GM23338 (cell line): ENCODE data around the gene GJE1. TPM values are rescaled to one million over a fixed set of nuclear protein-coding genes. Genes with fewer than 3 reads are reported as not detected.

Source experiments
- ATAC-seq: fragments of 200-7000 bp; cut with Tn5 transposase; 3 replicates; pipeline ENCODE4 v1.9.1; 2020
- DNase-seq: peaks from one replicate; pipeline ENCODE4 v3.0.0-alpha.2; 2015; ENCODE audit warnings: low spot score
- H2AFZ ChIP-seq: fragments of 200-600 bp; sonication (generic); 2 replicates; pipeline ENCODE4 v1.8.0; 2016; ENCODE audit warnings: antibody characterized with exemption, mild to moderate bottlenecking, moderate library complexity
- H3F3A ChIP-seq: fragments of 200-600 bp; sonication (generic); replicated peaks from 2 replicates; pipeline ENCODE4 v1.8.0; 2017; ENCODE audit warnings: antibody characterized with exemption, mixed run types, low read depth
- H3K27ac ChIP-seq: fragments of 200-600 bp; sonication (generic); 2 replicates; pipeline ENCODE4 v1.6.1; 2016; ENCODE audit warnings: low read depth
- H3K27me3 ChIP-seq: fragments of 200-600 bp; sonication (generic); 2 replicates; pipeline ENCODE4 v1.8.0; 2016; ENCODE audit warnings: mild to moderate bottlenecking, mixed run types, moderate library complexity; ENCODE audit not compliant: insufficient read depth
- H3K36me3 ChIP-seq: fragments of 200-600 bp; sonication (generic); 2 replicates; pipeline ENCODE4 v1.8.0; 2016; ENCODE audit warnings: mild to moderate bottlenecking; ENCODE audit not compliant: insufficient read depth
- H3K4me1 ChIP-seq: fragments of 200-600 bp; sonication (generic); 2 replicates; pipeline ENCODE4 v1.8.0; 2016; ENCODE audit warnings: mild to moderate bottlenecking, moderate library complexity; ENCODE audit not compliant: insufficient read depth
- H3K4me2 ChIP-seq: fragments of 200-600 bp; sonication (generic); 2 replicates; pipeline ENCODE4 v1.7.1; 2017; ENCODE audit warnings: mixed run types
- H3K4me3 ChIP-seq: fragments of 200-600 bp; sonication (generic); 2 replicates; pipeline ENCODE4 v1.6.1; 2016; ENCODE audit warnings: mixed run types
- H3K79me2 ChIP-seq: fragments of 200-600 bp; sonication (generic); replicated peaks from 2 replicates; pipeline ENCODE4 v1.8.0; 2017; ENCODE audit warnings: mild to moderate bottlenecking; ENCODE audit not compliant: insufficient read depth
- H3K9me2 ChIP-seq: fragments of 200-600 bp; sonication (generic); 2 replicates; pipeline ENCODE4 v1.8.0; 2017; ENCODE audit not compliant: insufficient read depth
- H4K20me1 ChIP-seq: fragments of 200-600 bp; sonication (generic); replicated peaks from 2 replicates; pipeline ENCODE4 v1.8.0; 2017; ENCODE audit warnings: mild to moderate bottlenecking; ENCODE audit not compliant: insufficient read depth
- H3K27ac Mint-ChIP-seq: 2 replicates; pipeline ENCODE4 v1.8.0; 2020; ENCODE audit warnings: inconsistent platforms, mild to moderate bottlenecking, moderate library complexity, mixed read lengths
- H3K27me3 Mint-ChIP-seq: 3 replicates; pipeline ENCODE4 v1.8.0; 2022; ENCODE audit warnings: low read depth, mild to moderate bottlenecking, moderate library complexity, mixed read lengths, inconsistent platforms; ENCODE audit not compliant: insufficient read depth, poor library complexity
- H3K36me3 Mint-ChIP-seq: 3 replicates; pipeline ENCODE4 v1.8.0; 2021; ENCODE audit warnings: low read depth, mild to moderate bottlenecking, inconsistent platforms, moderate library complexity, mixed read lengths
- H3K4me1 Mint-ChIP-seq: 3 replicates; pipeline ENCODE4 v1.8.0; 2020; ENCODE audit warnings: mild to moderate bottlenecking, inconsistent platforms, mixed read lengths
- H3K4me3 Mint-ChIP-seq: 3 replicates; pipeline ENCODE4 v1.8.0; 2021; ENCODE audit warnings: moderate library complexity, mild to moderate bottlenecking, inconsistent platforms, mixed read lengths
- H3K9me3 Mint-ChIP-seq: 3 replicates; pipeline ENCODE4 v1.8.0; 2020; ENCODE audit warnings: moderate library complexity, mild to moderate bottlenecking, inconsistent platforms, mixed read lengths
- CREB1 ChIP-seq: fragments of 250-450 bp; sonication (Bioruptor Pico); IDR thresholded peaks from 2 replicates; pipeline ENCODE4 v1.5.0; 2020; ENCODE audit warnings: low read depth, mild to moderate bottlenecking, moderate library complexity
- EZH2 ChIP-seq: fragments of 200-600 bp; sonication (generic); IDR thresholded peaks from one replicate; pipeline ENCODE4 v1.8.0; 2017; ENCODE audit warnings: antibody characterized with exemption, mild to moderate bottlenecking, low read depth; ENCODE audit not compliant: unreplicated experiment
- EZH2phosphoT487 ChIP-seq: fragments of 200-600 bp; sonication (generic); IDR thresholded peaks from one replicate; pipeline ENCODE4 v1.8.1; 2018; ENCODE audit warnings: antibody characterized with exemption; ENCODE audit not compliant: unreplicated experiment
- JUNB ChIP-seq: IDR thresholded peaks from one replicate; pipeline ENCODE4 v1.6.1; 2016; ENCODE audit warnings: antibody characterized with exemption; ENCODE audit not compliant: unreplicated experiment
- NANOG ChIP-seq: IDR thresholded peaks from 2 replicates; pipeline ENCODE4 v1.6.1; 2016; ENCODE audit warnings: antibody characterized with exemption, borderline replicate concordance
- POLR2AphosphoS5 ChIP-seq: IDR thresholded peaks from 2 replicates; pipeline ENCODE4 v1.6.1; 2016; ENCODE audit warnings: antibody characterized with exemption, low read depth
- ZNF114 ChIP-seq: fragments of 250-450 bp; sonication (Bioruptor Pico); IDR thresholded peaks from 2 replicates; pipeline ENCODE4 v1.5.0; 2020; ENCODE audit warnings: mild to moderate bottlenecking, moderate library complexity
- ZNF331 ChIP-seq: fragments of 250-450 bp; sonication (Bioruptor Pico); IDR thresholded peaks from 2 replicates; pipeline ENCODE4 v1.5.0; 2020; ENCODE audit warnings: low read depth, mild to moderate bottlenecking, moderate library complexity
- polyA plus RNA-seq: library from polyadenylated mRNA; unstranded; fragments of >200 nt; fragmentation: Nextera tagmentation; extraction: Ambion mirVana; gene quantifications from 2 replicates; pipeline ENCODE4 v1.2.1, GENCODE V29; 2016
- total RNA-seq: library from RNA; depleted of rRNA; stranded (reverse); fragments of >200 nt; shearing (Covaris generic); gene quantifications from 2 replicates; pipeline ENCODE4 v1.2.3, GENCODE V29; 2014
- TF ChIP-seq, protein P1 (sequence below): fragments of 250-450 bp; sonication (Bioruptor Pico); IDR thresholded peaks from 2 replicates; pipeline ENCODE4 v1.5.0; 2020; ENCODE audit warnings: mild to moderate bottlenecking, moderate library complexity
- TF ChIP-seq, protein P2 (sequence below), 2 experiments: fragments of 200-600 bp in 1 of 2; sonication (generic) in 1 of 2; conservative IDR thresholded peaks; 2 replicates each; pipeline versions ENCODE4 v1.5.1 to v1.6.1; 2016 to 2017; ENCODE audit warnings: antibody characterized with exemption in 2 of 2, low read depth in 2 of 2, mild to moderate bottlenecking in 2 of 2, moderate library complexity in 1 of 2
- TF ChIP-seq, protein P3 (sequence below): IDR thresholded peaks from one replicate; pipeline ENCODE4 v1.6.1; 2018; ENCODE audit warnings: antibody characterized with exemption; ENCODE audit not compliant: unreplicated experiment
- TF ChIP-seq, protein P4 (sequence below): IDR thresholded peaks from 2 replicates; pipeline ENCODE4 v1.6.1; 2016; ENCODE audit warnings: antibody characterized with exemption

Gene GJE1
- total and polyA plus RNA-seq, 2 experiments from 2014 or later, result not detected

DNA sequence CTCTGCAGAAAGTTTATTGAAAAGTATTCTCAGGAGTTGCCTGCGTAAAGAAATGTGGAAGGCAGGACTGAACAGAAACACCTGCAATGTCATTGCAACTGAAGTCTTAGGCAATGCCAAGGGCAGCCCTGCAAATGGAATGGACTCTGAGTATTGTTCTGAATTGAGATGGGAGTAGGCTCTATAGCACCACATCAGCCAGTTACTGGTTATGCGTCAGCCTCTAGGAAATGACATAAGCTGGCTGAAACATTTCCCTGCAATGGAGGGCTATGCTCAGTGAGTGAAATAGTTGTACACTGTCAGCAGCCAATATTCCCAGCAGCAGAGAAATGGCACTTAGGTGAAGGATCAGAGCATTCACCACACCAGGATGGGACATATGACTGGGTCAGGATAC is 13.8 kb upstream of the GJE1 start (continued):
- TF ChIP-seq JUNB, result no peak

DNA sequence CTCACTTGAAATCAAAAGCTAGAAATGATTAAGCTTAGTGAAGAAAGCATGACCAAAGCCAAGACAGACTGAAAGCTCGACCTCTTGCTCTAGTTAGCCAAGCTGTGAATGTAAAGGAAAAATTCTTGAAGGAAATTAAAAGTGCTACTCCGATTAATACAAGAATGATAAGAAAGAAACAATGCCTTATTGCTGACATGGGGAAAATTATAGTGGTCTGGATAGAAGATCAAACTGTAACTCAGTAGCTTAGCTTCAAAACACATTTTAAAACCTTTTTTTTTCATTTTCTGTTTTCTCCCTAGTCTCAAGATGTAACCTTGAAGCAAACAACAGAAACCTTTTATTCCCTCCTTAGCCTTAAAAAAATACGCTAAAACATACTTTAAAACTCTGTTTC is 11.4 kb upstream of the GJE1 start:
- no peaks in the 10 kb centered on the region for H3K36me3 ChIP-seq
- no peak overlapping the region for H3K4me2 ChIP-seq
- H4K20me1 ChIP-seq, result no peaks in the 10 kb centered on the region
- H3K27ac ChIP-seq, result no peak overlapping the region
- Mint-ChIP-seq H3K27ac (no peak overlapping the region), H3K36me3 (no peaks in the 10 kb centered on the region), H3K27me3 (no peaks in the 10 kb centered on the region), H3K4me1 (no peaks in the 10 kb centered on the region), H3K9me3 (no peaks in the 10 kb centered on the region), H3K4me3 (no peak overlapping the region)
- no peak for ATAC-seq
- no peak overlapping the region; the same call in 1 of the 2 replicates for H2AFZ ChIP-seq
- H3K79me2 ChIP-seq, result no peaks in the 10 kb centered on the region
- TF ChIP-seq ZNF331 (CRISPR knock-in tag) (no peak), NANOG (no peak), CREB1 (no peak), EZH2phosphoT487 (no peak), EZH2 (no peak), ZNF114 (CRISPR knock-in tag) (no peak), JUNB (no peak), POLR2AphosphoS5 (no peak)
- TF ChIP-seq, protein P1, sequence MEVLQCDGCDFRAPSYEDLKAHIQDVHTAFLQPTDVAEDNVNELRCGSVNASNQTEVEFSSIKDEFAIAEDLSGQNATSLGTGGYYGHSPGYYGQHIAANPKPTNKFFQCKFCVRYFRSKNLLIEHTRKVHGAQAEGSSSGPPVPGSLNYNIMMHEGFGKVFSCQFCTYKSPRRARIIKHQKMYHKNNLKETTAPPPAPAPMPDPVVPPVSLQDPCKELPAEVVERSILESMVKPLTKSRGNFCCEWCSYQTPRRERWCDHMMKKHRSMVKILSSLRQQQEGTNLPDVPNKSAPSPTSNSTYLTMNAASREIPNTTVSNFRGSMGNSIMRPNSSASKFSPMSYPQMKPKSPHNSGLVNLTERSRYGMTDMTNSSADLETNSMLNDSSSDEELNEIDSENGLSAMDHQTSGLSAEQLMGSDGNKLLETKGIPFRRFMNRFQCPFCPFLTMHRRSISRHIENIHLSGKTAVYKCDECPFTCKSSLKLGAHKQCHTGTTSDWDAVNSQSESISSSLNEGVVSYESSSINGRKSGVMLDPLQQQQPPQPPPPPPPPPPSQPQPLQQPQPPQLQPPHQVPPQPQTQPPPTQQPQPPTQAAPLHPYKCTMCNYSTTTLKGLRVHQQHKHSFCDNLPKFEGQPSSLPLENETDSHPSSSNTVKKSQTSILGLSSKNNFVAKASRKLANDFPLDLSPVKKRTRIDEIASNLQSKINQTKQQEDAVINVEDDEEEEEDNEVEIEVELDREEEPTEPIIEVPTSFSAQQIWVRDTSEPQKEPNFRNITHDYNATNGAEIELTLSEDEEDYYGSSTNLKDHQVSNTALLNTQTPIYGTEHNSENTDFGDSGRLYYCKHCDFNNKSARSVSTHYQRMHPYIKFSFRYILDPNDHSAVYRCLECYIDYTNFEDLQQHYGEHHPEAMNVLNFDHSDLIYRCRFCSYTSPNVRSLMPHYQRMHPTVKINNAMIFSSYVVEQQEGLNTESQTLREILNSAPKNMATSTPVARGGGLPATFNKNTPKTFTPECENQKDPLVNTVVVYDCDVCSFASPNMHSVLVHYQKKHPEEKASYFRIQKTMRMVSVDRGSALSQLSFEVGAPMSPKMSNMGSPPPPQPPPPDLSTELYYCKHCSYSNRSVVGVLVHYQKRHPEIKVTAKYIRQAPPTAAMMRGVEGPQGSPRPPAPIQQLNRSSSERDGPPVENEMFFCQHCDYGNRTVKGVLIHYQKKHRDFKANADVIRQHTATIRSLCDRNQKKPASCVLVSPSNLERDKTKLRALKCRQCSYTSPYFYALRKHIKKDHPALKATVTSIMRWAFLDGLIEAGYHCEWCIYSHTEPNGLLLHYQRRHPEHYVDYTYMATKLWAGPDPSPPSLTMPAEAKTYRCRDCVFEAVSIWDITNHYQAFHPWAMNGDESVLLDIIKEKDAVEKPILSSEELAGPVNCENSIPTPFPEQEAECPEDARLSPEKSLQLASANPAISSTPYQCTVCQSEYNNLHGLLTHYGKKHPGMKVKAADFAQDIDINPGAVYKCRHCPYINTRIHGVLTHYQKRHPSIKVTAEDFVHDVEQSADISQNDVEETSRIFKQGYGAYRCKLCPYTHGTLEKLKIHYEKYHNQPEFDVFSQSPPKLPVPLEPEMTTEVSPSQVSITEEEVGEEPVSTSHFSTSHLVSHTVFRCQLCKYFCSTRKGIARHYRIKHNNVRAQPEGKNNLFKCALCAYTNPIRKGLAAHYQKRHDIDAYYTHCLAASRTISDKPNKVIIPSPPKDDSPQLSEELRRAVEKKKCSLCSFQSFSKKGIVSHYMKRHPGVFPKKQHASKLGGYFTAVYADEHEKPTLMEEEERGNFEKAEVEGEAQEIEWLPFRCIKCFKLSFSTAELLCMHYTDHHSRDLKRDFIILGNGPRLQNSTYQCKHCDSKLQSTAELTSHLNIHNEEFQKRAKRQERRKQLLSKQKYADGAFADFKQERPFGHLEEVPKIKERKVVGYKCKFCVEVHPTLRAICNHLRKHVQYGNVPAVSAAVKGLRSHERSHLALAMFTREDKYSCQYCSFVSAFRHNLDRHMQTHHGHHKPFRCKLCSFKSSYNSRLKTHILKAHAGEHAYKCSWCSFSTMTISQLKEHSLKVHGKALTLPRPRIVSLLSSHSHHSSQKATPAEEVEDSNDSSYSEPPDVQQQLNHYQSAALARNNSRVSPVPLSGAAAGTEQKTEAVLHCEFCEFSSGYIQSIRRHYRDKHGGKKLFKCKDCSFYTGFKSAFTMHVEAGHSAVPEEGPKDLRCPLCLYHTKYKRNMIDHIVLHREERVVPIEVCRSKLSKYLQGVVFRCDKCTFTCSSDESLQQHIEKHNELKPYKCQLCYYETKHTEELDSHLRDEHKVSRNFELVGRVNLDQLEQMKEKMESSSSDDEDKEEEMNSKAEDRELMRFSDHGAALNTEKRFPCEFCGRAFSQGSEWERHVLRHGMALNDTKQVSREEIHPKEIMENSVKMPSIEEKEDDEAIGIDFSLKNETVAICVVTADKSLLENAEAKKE (CRISPR knock-in tag), result no peak
- TF ChIP-seq, protein P2, sequence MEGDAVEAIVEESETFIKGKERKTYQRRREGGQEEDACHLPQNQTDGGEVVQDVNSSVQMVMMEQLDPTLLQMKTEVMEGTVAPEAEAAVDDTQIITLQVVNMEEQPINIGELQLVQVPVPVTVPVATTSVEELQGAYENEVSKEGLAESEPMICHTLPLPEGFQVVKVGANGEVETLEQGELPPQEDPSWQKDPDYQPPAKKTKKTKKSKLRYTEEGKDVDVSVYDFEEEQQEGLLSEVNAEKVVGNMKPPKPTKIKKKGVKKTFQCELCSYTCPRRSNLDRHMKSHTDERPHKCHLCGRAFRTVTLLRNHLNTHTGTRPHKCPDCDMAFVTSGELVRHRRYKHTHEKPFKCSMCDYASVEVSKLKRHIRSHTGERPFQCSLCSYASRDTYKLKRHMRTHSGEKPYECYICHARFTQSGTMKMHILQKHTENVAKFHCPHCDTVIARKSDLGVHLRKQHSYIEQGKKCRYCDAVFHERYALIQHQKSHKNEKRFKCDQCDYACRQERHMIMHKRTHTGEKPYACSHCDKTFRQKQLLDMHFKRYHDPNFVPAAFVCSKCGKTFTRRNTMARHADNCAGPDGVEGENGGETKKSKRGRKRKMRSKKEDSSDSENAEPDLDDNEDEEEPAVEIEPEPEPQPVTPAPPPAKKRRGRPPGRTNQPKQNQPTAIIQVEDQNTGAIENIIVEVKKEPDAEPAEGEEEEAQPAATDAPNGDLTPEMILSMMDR (conservative IDR thresholded peaks at IDR 0.05; ENCODE audit: low read depth in 2 of 2), result no peak
- TF ChIP-seq, protein P3, sequence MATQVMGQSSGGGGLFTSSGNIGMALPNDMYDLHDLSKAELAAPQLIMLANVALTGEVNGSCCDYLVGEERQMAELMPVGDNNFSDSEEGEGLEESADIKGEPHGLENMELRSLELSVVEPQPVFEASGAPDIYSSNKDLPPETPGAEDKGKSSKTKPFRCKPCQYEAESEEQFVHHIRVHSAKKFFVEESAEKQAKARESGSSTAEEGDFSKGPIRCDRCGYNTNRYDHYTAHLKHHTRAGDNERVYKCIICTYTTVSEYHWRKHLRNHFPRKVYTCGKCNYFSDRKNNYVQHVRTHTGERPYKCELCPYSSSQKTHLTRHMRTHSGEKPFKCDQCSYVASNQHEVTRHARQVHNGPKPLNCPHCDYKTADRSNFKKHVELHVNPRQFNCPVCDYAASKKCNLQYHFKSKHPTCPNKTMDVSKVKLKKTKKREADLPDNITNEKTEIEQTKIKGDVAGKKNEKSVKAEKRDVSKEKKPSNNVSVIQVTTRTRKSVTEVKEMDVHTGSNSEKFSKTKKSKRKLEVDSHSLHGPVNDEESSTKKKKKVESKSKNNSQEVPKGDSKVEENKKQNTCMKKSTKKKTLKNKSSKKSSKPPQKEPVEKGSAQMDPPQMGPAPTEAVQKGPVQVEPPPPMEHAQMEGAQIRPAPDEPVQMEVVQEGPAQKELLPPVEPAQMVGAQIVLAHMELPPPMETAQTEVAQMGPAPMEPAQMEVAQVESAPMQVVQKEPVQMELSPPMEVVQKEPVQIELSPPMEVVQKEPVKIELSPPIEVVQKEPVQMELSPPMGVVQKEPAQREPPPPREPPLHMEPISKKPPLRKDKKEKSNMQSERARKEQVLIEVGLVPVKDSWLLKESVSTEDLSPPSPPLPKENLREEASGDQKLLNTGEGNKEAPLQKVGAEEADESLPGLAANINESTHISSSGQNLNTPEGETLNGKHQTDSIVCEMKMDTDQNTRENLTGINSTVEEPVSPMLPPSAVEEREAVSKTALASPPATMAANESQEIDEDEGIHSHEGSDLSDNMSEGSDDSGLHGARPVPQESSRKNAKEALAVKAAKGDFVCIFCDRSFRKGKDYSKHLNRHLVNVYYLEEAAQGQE, result no peak
- TF ChIP-seq, protein P4, sequence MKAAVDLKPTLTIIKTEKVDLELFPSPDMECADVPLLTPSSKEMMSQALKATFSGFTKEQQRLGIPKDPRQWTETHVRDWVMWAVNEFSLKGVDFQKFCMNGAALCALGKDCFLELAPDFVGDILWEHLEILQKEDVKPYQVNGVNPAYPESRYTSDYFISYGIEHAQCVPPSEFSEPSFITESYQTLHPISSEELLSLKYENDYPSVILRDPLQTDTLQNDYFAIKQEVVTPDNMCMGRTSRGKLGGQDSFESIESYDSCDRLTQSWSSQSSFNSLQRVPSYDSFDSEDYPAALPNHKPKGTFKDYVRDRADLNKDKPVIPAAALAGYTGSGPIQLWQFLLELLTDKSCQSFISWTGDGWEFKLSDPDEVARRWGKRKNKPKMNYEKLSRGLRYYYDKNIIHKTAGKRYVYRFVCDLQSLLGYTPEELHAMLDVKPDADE, result no peak
- no peaks in the 10 kb centered on the region for H3K9me2 ChIP-seq
- H3K4me3 ChIP-seq, result no peak overlapping the region
- no peaks in the 10 kb centered on the region for H3F3A ChIP-seq
- H3K27me3 ChIP-seq, result no peaks in the 10 kb centered on the region
- no peak for DNase-seq
- H3K4me1 ChIP-seq, result no peaks in the 10 kb centered on the region
